T-helper 1 cell treated with Interleukin-12 subunit alpha and Interleukin-12 subunit beta and Interleukin-4 antibody, amounts not matched to agents 30 μg/mL and 1 μg/mL, for 36 hours (primary cell): ENCODE measurements around the gene EVA1A.
"Not testable (repeated sequence)": the region's sequence is repeated elsewhere in the genome, so short reads cannot be mapped to it uniquely, and the experiment has no call there.

Experiments used
- H3K27ac Mint-ChIP-seq: one replicate; pipeline ENCODE4 v1.8.0; 2021; ENCODE audit warnings: mild to moderate bottlenecking, mixed read lengths
- H3K27me3 Mint-ChIP-seq: one replicate; pipeline ENCODE4 v1.8.0; 2021; ENCODE audit warnings: low read depth, mixed read lengths
- H3K36me3 Mint-ChIP-seq: one replicate; pipeline ENCODE4 v1.8.0; 2021; ENCODE audit warnings: low read depth, mixed read lengths
- H3K4me1 Mint-ChIP-seq: one replicate; pipeline ENCODE4 v1.8.0; 2021; ENCODE audit warnings: low read depth, mixed read lengths
- H3K4me3 Mint-ChIP-seq: one replicate; pipeline ENCODE4 v1.8.0; 2021; ENCODE audit warnings: mild to moderate bottlenecking, moderate library complexity, mixed read lengths
- H3K9me3 Mint-ChIP-seq: one replicate; pipeline ENCODE4 v1.8.0; 2021; ENCODE audit warnings: mixed read lengths

The EVA1A gene

DNA sequence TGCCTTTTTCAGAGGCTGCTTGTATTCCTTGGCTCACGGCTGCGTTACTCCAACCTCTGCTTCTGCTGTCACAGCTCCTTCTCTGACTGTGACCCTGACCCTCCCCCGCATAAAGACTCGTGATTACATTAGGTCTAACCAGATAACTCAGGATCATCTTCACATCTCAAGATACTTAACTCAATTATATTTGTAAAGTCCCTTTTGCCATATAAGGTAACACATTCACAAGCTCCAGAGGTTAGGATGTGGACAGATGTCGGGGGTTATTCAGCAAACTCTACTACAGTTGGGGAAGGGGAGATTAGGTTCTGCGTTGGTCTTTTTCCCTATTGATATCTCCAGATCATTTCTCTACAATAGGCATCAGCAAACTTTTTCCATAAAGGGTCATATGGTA, 76.9 kb downstream of the EVA1A start:
- H3K4me1 Mint-ChIP-seq = no peaks in the 10 kb centered on the region
- no peak overlapping the region for H3K27ac Mint-ChIP-seq
- H3K27me3 Mint-ChIP-seq = peaks cover 3% of the 10 kb centered on the region
- no peak overlapping the region for H3K4me3 Mint-ChIP-seq
- no peaks in the 10 kb centered on the region for H3K9me3 Mint-ChIP-seq
- no peaks in the 10 kb centered on the region for H3K36me3 Mint-ChIP-seq

- no peaks in the 10 kb centered on the region for H3K36me3 Mint-ChIP-seq
- no peaks in the 10 kb centered on the region for H3K4me1 Mint-ChIP-seq
- H3K9me3 Mint-ChIP-seq = no peaks in the 10 kb centered on the region
- no peak overlapping the region for H3K4me3 Mint-ChIP-seq
- H3K27ac Mint-ChIP-seq = no peak overlapping the region
- H3K27me3 Mint-ChIP-seq = peaks cover 3% of the 10 kb centered on the region
Measured at GRCh38 chr2:75482398-75482797, 78.3 kb downstream of the EVA1A start.

DNA sequence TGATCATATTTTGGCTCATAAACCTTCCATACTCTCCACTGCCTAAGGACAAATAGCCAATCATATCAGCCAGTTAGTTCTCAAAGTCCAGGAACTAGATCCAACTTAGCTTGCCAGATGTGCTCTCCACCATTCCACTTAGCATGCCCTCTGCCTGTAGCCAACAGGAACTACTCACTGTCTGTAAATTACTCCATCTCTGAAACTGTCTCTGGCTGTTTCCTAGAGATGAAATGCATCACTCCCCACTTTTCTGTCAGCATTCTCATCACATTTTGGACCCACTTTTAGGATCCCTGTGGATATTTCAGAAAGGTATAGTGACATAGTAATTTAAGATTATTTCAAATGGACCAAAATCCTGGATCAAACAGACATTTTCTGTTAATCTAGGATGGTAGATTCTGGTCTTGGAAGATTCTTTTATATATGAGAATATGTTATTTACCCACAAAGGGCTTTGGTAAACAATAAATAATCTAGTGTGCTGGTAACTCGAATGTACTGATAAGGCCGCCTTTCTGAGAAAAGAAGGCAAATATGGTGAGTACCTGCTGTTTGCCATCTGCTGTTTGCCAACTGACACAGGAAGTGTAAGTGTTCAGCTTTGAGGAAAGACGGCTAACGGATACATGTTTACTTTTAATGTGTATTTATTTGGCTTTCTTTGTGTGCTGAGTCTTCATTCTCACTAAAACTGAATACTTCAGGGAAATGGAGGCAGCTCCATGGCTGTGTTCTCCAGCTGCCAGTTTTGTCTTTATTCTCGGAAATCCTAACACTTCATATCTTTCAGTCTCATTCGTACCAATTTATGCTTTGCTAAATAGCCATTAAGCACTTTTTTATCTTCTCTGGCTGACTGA, 79.5 kb downstream of the EVA1A start:
- H3K27me3 Mint-ChIP-seq = peaks cover 7% of the 10 kb centered on the region
- no peaks in the 10 kb centered on the region for H3K36me3 Mint-ChIP-seq
- no peak overlapping the region for H3K4me3 Mint-ChIP-seq
- H3K9me3 Mint-ChIP-seq = no peaks in the 10 kb centered on the region
- H3K4me1 Mint-ChIP-seq = no peaks in the 10 kb centered on the region
- no peak overlapping the region for H3K27ac Mint-ChIP-seq

GRCh38 chr2:75477696-75478095, 83.0 kb downstream of the EVA1A start:
- H3K27ac Mint-ChIP-seq, H3K27me3 Mint-ChIP-seq, H3K9me3 Mint-ChIP-seq, H3K4me3 Mint-ChIP-seq, H3K36me3 Mint-ChIP-seq, H3K4me1 Mint-ChIP-seq: not testable (repeated sequence)

DNA sequence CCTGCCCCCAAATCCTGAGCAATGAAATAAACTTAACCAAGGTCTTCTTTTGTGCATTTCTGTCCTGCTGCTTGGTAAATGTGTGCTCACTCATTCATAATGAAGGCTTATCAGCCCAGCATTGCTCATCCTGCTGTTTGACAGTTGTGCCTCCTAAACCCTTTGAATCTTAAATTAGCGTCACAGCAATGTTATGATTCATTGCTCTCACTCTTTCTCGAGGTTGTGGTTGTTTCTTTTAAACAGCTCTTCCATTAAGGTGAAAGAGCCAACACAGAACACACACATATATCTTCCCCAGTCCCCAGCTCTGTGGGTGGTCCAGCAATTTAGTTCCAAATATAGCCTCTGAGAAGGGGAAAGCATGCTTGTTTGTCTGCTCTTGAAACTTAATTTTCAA, 84.0 kb downstream of the EVA1A start:
- Mint-ChIP-seq H3K4me3 (no peak overlapping the region), H3K9me3 (no peaks in the 10 kb centered on the region), H3K27me3 (peaks cover 9% of the 10 kb centered on the region), H3K4me1 (no peaks in the 10 kb centered on the region), H3K27ac (no peak overlapping the region), H3K36me3 (no peaks in the 10 kb centered on the region)

DNA sequence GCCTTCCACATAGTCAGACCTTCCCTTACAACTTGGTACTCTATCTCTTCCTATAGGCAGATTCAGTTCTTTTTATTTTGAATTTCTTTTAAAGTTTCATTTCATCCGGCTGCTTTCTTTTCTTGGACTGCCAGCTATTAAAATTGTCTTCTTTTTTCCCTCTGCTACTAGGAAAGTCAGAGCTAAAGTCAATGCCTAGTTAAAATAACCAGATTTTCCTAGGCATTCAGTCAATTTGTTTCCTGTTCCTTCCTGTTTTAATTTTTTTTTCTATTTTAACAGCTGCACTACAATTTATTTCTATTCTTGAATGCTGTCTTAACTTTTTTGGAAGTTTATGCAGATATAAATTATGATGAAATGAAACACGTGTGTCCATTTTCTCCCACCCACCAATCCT, 84.8 kb downstream of the EVA1A start:
- no peaks in the 10 kb centered on the region for H3K9me3 Mint-ChIP-seq
- H3K36me3 Mint-ChIP-seq = no peaks in the 10 kb centered on the region
- H3K27me3 Mint-ChIP-seq = peaks cover 9% of the 10 kb centered on the region
- no peak overlapping the region for H3K27ac Mint-ChIP-seq
- no peaks in the 10 kb centered on the region for H3K4me1 Mint-ChIP-seq
- H3K4me3 Mint-ChIP-seq = no peak overlapping the region

- H3K4me1 Mint-ChIP-seq = no peaks in the 10 kb centered on the region
- no peak overlapping the region for H3K27ac Mint-ChIP-seq
- H3K27me3 Mint-ChIP-seq = peaks cover 9% of the 10 kb centered on the region
- no peak overlapping the region for H3K4me3 Mint-ChIP-seq
- no peaks in the 10 kb centered on the region for H3K9me3 Mint-ChIP-seq
- no peaks in the 10 kb centered on the region for H3K36me3 Mint-ChIP-seq
Measured at GRCh38 chr2:75475049-75475448, 85.7 kb downstream of the EVA1A start.

- Mint-ChIP-seq H3K9me3 (no peaks in the 10 kb centered on the region), H3K4me3 (no peak overlapping the region), H3K4me1 (no peaks in the 10 kb centered on the region), H3K27ac (no peak overlapping the region), H3K27me3 (peaks cover 9% of the 10 kb centered on the region), H3K36me3 (no peaks in the 10 kb centered on the region)
Measured at GRCh38 chr2:75474115-75474514, 86.6 kb downstream of the EVA1A start.

GRCh38 chr2:75466708-75467311, 93.9 kb downstream of the EVA1A start:
- H3K27ac Mint-ChIP-seq = no peak overlapping the region
- no peaks in the 10 kb centered on the region for H3K9me3 Mint-ChIP-seq
- H3K4me3 Mint-ChIP-seq = no peak overlapping the region
- no peaks in the 10 kb centered on the region for H3K36me3 Mint-ChIP-seq
- H3K4me1 Mint-ChIP-seq = no peaks in the 10 kb centered on the region
- H3K27me3 Mint-ChIP-seq = peaks cover 22% of the 10 kb centered on the region

DNA sequence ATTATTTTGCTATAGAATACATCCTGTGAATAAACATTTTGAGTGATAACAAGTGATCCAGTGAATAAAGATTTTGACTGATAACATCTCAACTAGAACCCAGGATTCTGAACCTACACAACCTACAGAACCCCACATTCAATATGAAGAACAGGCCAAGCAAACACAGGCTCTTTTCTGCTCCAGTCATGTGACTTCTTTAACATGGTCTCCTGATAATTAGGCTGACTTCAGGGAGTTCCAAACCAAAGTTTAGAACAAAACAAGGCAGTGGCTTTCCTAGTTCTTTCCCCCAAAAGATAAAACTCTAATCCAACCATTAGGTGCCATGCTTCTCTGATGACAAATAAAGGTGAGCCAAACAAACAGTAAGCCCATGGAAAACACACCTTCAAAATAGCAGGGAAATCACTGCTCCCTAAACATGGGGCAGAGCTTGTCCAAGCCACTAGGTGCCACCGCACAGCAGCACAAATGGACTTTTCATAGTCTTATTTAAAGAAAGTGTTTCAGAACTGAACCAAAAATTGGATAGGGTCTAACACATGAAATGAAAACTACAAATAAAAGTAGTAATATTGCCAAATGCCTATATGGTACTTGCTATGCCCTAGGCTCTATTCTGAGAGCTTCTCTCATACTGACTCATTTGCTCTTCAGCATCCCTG, 95.3 kb downstream of the EVA1A start:
- no peaks in the 10 kb centered on the region for H3K9me3 Mint-ChIP-seq
- peaks cover 26% of the 10 kb centered on the region for H3K27me3 Mint-ChIP-seq
- no peak overlapping the region for H3K4me3 Mint-ChIP-seq
- H3K27ac Mint-ChIP-seq = no peak overlapping the region
- H3K36me3 Mint-ChIP-seq = no peaks in the 10 kb centered on the region
- H3K4me1 Mint-ChIP-seq = no peaks in the 10 kb centered on the region

DNA sequence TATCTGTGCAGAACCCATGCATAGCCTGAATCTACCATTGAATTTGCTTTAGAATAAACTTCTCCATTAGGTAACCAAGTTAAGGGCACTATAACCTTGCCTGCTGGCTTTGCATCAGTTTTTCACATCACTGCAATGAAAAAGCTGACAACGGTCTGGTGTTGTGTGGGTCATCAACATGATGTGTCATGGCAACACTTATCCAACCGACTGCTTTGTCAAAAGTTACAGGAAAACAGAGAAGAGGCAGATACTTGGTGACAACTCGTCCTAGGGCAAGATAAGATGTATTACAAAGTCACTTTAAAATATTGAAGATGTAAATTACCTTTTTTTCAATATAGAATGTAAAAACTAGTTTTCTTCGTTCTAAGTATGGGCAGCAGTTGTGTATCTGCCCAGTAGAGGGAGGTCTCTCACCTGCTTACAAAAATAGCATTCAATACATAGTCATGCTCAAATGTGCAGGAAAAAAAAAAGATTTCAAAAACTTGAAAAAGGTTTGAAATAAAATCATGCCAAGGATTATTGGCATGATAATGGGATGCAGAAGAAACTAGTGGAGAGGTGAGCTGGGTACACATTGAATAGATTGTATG, 96.3 kb downstream of the EVA1A start:
- Mint-ChIP-seq H3K4me1 (no peaks in the 10 kb centered on the region), H3K27me3 (peaks cover 26% of the 10 kb centered on the region), H3K9me3 (no peaks in the 10 kb centered on the region), H3K36me3 (no peaks in the 10 kb centered on the region), H3K4me3 (no peak overlapping the region), H3K27ac (no peak overlapping the region)

GRCh38 chr2:75462721-75463120, 98.0 kb downstream of the EVA1A start:
- Mint-ChIP-seq H3K4me1 (no peaks in the 10 kb centered on the region), H3K36me3 (no peaks in the 10 kb centered on the region), H3K9me3 (no peaks in the 10 kb centered on the region), H3K27ac (no peak overlapping the region), H3K4me3 (no peak overlapping the region), H3K27me3 (peaks cover 23% of the 10 kb centered on the region)

- H3K27ac Mint-ChIP-seq = no peak overlapping the region
- H3K9me3 Mint-ChIP-seq = no peaks in the 10 kb centered on the region
- H3K27me3 Mint-ChIP-seq = peaks cover 18% of the 10 kb centered on the region
- H3K4me1 Mint-ChIP-seq = no peaks in the 10 kb centered on the region
- H3K4me3 Mint-ChIP-seq = no peak overlapping the region
- no peaks in the 10 kb centered on the region for H3K36me3 Mint-ChIP-seq
Measured at GRCh38 chr2:75462206-75462605, 98.5 kb downstream of the EVA1A start.

DNA sequence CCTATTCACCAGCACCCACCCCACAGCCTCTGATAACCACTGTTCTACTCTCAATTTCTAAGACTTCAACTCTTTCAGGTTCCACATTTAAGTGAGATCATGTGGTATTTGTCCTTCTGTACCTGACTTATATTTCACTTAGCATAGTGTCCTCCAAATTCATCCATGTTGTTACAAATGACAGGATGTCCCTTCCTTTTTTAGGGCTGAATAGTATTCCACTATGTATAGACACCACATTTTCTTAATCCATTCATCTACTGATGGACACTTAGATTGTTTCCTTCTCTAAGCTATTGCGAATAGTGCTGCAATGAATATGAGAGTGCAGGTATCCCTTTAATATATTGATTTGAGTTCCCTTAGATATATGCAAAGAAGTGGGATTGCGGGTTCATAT, 100.1 kb downstream of the EVA1A start:
- Mint-ChIP-seq H3K4me3 (no peak overlapping the region), H3K27ac (no peak overlapping the region), H3K9me3 (no peaks in the 10 kb centered on the region), H3K4me1 (no peaks in the 10 kb centered on the region), H3K27me3 (peaks cover 13% of the 10 kb centered on the region), H3K36me3 (no peaks in the 10 kb centered on the region)
